Amniotic epithelial cell (primary cell): ENCODE data around the gene CXCR2.
A peak's percentile ranks its signal among the peaks of the same experiment; 100 is the strongest.

Experiments
- DNase-seq: peaks from one replicate; pipeline ENCODE4 v3.0.0-alpha.2; 2010; ENCODE audit warnings: low read depth

Gene CXCR2

GRCh38 chr2:218186355-218186766 is 60.5 kb downstream of the CXCR2 start:
- peak; percentile 71 for DNase-seq
